H1 (cell line): ENCODE results near the gene TOM1L2. TPM values are rescaled to one million over a fixed set of nuclear protein-coding genes. Genes with fewer than 3 reads are reported as not detected.
A peak's percentile ranks its signal among the peaks of the same experiment; 100 is the strongest.

Experiments
- CTCF ChIA-PET: fragments of 300-600 bp; sonication (Branson Sonifier 250); formaldehyde crosslinking; loops from one replicate; lab custom pipeline; 2021; ENCODE audit not compliant: partially characterized antibody; lab: Charles Lee
- POLR2A ChIA-PET: fragments of 300-600 bp; sonication (Branson Sonifier 250); formaldehyde crosslinking; loops from one replicate; lab custom pipeline; 2021; ENCODE audit warnings: inconsistent platforms; ENCODE audit not compliant: partially characterized antibody; lab: Charles Lee
- DNase-seq, 2 experiments: peaks; one replicate each; pipeline versions ENCODE4 v3.0.0 to v3.0.0-alpha.2; 2010 to 2022; ENCODE audit warnings: low spot score in 2 of 2, low read depth in 1 of 2, mixed read lengths in 1 of 2
- FAIRE-seq: peaks from 2 replicates; lab custom pipeline; 2011; peaks lifted over from hg19 to GRCh38; lab: Jason Lieb, UNC
- H2AFZ ChIP-seq: 2 replicates; pipeline ENCODE4 v1.8.1; 2012; ENCODE audit warnings: low read length, inconsistent platforms
- H2AK5ac ChIP-seq: 2 replicates; pipeline ENCODE4 v1.6.1; 2013; ENCODE audit warnings: low read depth, low read length
- H2BK120ac ChIP-seq: replicated peaks from 2 replicates; pipeline ENCODE3; 2013; ENCODE audit warnings: low read depth, low read length, inconsistent platforms
- H2BK12ac ChIP-seq: 2 replicates; pipeline ENCODE4 v1.6.1; 2013; ENCODE audit warnings: low read depth, low read length
- H2BK15ac ChIP-seq: 2 replicates; pipeline ENCODE4 v1.6.1; 2013; ENCODE audit warnings: low read length
- H2BK20ac ChIP-seq: 2 replicates; pipeline ENCODE4 v1.6.1; 2013; ENCODE audit warnings: low read length
- H2BK5ac ChIP-seq: 2 replicates; pipeline ENCODE4 v1.6.1; 2013; ENCODE audit warnings: low read depth, low read length
- H3K14ac ChIP-seq: 2 replicates; pipeline ENCODE4 v1.6.1; 2013; ENCODE audit warnings: inconsistent platforms; ENCODE audit not compliant: insufficient read length
- H3K18ac ChIP-seq: 2 replicates; pipeline ENCODE4 v1.6.1; 2013; ENCODE audit warnings: low read length; ENCODE audit errors: extremely low read depth
- H3K23ac ChIP-seq: 2 replicates; pipeline ENCODE4 v1.6.1; 2013; ENCODE audit warnings: inconsistent platforms; ENCODE audit not compliant: insufficient read length
- H3K23me2 ChIP-seq: 2 replicates; pipeline ENCODE4 v1.6.1; 2013; ENCODE audit warnings: low read depth, low read length
- H3K27ac ChIP-seq: 2 replicates; pipeline ENCODE4 v1.6.1; 2011; ENCODE audit warnings: low read depth, low read length, inconsistent platforms
- H3K27me3 ChIP-seq, 4 experiments: replicated peaks in 1 of 4; 1 replicate in 1 of 4; 2 replicates in 3 of 4; pipeline versions ENCODE4 v1.6.1 to v1.8.1; 2011 to 2013; ENCODE audit warnings: low read length in 3 of 4, mild to moderate bottlenecking in 3 of 4, inconsistent platforms in 2 of 4, mixed read lengths in 2 of 4, moderate library complexity in 1 of 4; ENCODE audit not compliant: control insufficient read depth in 3 of 4, insufficient read depth in 3 of 4; ENCODE audit errors: extremely low read depth in 1 of 4
- H3K36me3 ChIP-seq, 4 experiments: 2 replicates each; pipeline versions ENCODE4 v1.6.1 to v1.8.1; 2011 to 2013; ENCODE audit warnings: mild to moderate bottlenecking in 4 of 4, low read length in 3 of 4, moderate library complexity in 2 of 4, control low read depth in 1 of 4, inconsistent platforms in 1 of 4; ENCODE audit not compliant: insufficient read depth in 4 of 4, control insufficient read depth in 2 of 4
- H3K4ac ChIP-seq: replicated peaks from 2 replicates; pipeline ENCODE3; 2013; ENCODE audit warnings: low read length, low read depth, mixed read lengths, inconsistent platforms; ENCODE audit not compliant: insufficient read length
- H3K4me1 ChIP-seq, 4 experiments: replicated peaks in 1 of 4; 1 replicate in 1 of 4; 2 replicates in 3 of 4; pipeline versions ENCODE4 v1.6.1 to v1.8.1; 2011 to 2013; ENCODE audit warnings: low read length in 3 of 4, inconsistent platforms in 2 of 4, mixed read lengths in 1 of 4; ENCODE audit not compliant: insufficient read depth in 4 of 4, control insufficient read depth in 3 of 4
- H3K4me2 ChIP-seq, 2 experiments: 2 replicates each; pipeline versions ENCODE4 v1.6.1 to v1.8.1; 2011 to 2013; ENCODE audit warnings: low read depth in 2 of 2, low read length in 2 of 2, control low read depth in 1 of 2, inconsistent platforms in 1 of 2, mild to moderate bottlenecking in 1 of 2; ENCODE audit not compliant: insufficient read depth in 1 of 2
- H3K4me3 ChIP-seq, 4 experiments: fragments of 200-600, 300-600 bp in 1 of 4; sonication (generic), shearing (Covaris generic), sonication (Bioruptor Twin) in 1 of 4; 2 replicates each; pipeline versions ENCODE4 v1.5.1 to v1.8.1; 2011 to 2016; ENCODE audit warnings: low read length in 4 of 4, low read depth in 3 of 4, control low read depth in 2 of 4, inconsistent platforms in 2 of 4, mild to moderate bottlenecking in 2 of 4, mixed read lengths in 1 of 4, moderate library complexity in 1 of 4; ENCODE audit not compliant: insufficient read depth in 2 of 4; ENCODE audit errors: extremely low read depth in 1 of 4
- H3K56ac ChIP-seq: replicated peaks from 2 replicates; pipeline ENCODE3; 2013; ENCODE audit warnings: low read depth, mild to moderate bottlenecking, mixed read lengths, low read length, inconsistent platforms; ENCODE audit not compliant: insufficient read length
- H3K79me1 ChIP-seq: 2 replicates; pipeline ENCODE4 v1.6.1; 2013; ENCODE audit warnings: low read depth, low read length, control low read depth
- H3K79me2 ChIP-seq, 2 experiments: 2 replicates each; pipeline versions ENCODE4 v1.6.1 to v1.8.1; 2012 to 2013; ENCODE audit warnings: low read length in 2 of 2, mild to moderate bottlenecking in 2 of 2, inconsistent platforms in 1 of 2; ENCODE audit not compliant: insufficient read depth in 2 of 2, control insufficient read depth in 1 of 2
- H3K9ac ChIP-seq, 4 experiments: replicated peaks in 1 of 4; 1 replicate in 1 of 4; 2 replicates in 3 of 4; pipeline versions ENCODE4 v1.6.1 to v1.8.1; 2011 to 2013; ENCODE audit warnings: low read depth in 3 of 4, low read length in 3 of 4, control low read depth in 2 of 4, mild to moderate bottlenecking in 2 of 4, moderate library complexity in 2 of 4, inconsistent platforms in 1 of 4; ENCODE audit errors: extremely low read depth in 1 of 4
- H3K9me3 ChIP-seq, 2 experiments: 2 replicates each; pipeline versions ENCODE4 v1.6.1 to v1.8.1; 2012 to 2013; ENCODE audit warnings: mild to moderate bottlenecking in 2 of 2, moderate library complexity in 2 of 2, control low read depth in 1 of 2, inconsistent platforms in 1 of 2, low read depth in 1 of 2, low read length in 1 of 2, mixed read lengths in 1 of 2; ENCODE audit not compliant: insufficient read depth in 2 of 2
- H4K20me1 ChIP-seq, 2 experiments: replicated peaks in 1 of 2; 2 replicates each; pipeline versions ENCODE3 to v1.8.1; 2011 to 2013; ENCODE audit warnings: inconsistent platforms in 2 of 2, low read length in 2 of 2, mild to moderate bottlenecking in 1 of 2; ENCODE audit not compliant: insufficient read depth in 2 of 2, control insufficient read depth in 1 of 2
- H4K5ac ChIP-seq: 2 replicates; pipeline ENCODE4 v1.6.1; 2013; ENCODE audit warnings: low read length, low read depth, mixed read lengths, inconsistent platforms; ENCODE audit not compliant: insufficient read length
- H4K8ac ChIP-seq: 2 replicates; pipeline ENCODE4 v1.8.0; 2013; ENCODE audit warnings: mild to moderate bottlenecking, moderate library complexity, low read length, inconsistent platforms; ENCODE audit not compliant: insufficient read depth; ENCODE audit errors: extremely low read depth
- H4K91ac ChIP-seq: replicated peaks from 2 replicates; pipeline ENCODE3; 2013; ENCODE audit warnings: low read length, mixed read lengths, inconsistent platforms; ENCODE audit not compliant: insufficient read length
- ASH2L ChIP-seq: fragments of 200-600, 300-600 bp; sonication (generic); IDR thresholded peaks from one replicate; pipeline ENCODE4 v1.7.1; 2017; ENCODE audit warnings: low read length
- EZH2 ChIP-seq: fragments of 200-600 bp; sonication (generic); IDR thresholded peaks from 2 replicates; pipeline ENCODE4 v1.7.1; 2012; ENCODE audit warnings: low read depth, mild to moderate bottlenecking, moderate library complexity, low read length, inconsistent platforms; ENCODE audit not compliant: severe bottlenecking
- JUN ChIP-seq: IDR thresholded peaks from 2 replicates; pipeline ENCODE4 v1.6.1; 2011; ENCODE audit warnings: low read depth, mild to moderate bottlenecking, improper control_type of control experiment, low read length
- SIN3A ChIP-seq, 2 experiments: IDR thresholded peaks in 1 of 2; conservative IDR thresholded peaks in 1 of 2; 2 replicates each; pipeline ENCODE4 v1.6.1; 2011 to 2012; ENCODE audit warnings: low read length in 2 of 2, improper control_type of control experiment in 1 of 2, low read depth in 1 of 2, mild to moderate bottlenecking in 1 of 2
- WGBS, 2 experiments: shearing (Covaris generic) in 1 of 2; methylation state at CpG; one replicate each; pipeline versions ENCODE4 v1.1.6 to v1.1.7; 2013 to 2015; ENCODE audit warnings: low lambda C conversion rate in 2 of 2, mixed read lengths in 2 of 2, inconsistent platforms in 1 of 2, low coverage in 1 of 2, missing lambda C conversion rate in 1 of 2; ENCODE audit not compliant: insufficient replicate concordance in 2 of 2, insufficient coverage in 1 of 2, insufficient read length in 1 of 2; ENCODE audit errors: extremely low coverage in 1 of 2, missing lambda C conversion rate in 1 of 2; 5-methylcytosine and 5-hydroxymethylcytosine counted together
- polyA plus RNA-seq, 7 experiments: library from polyadenylated mRNA; depleted of rRNA in 3 of 7; stranded (reverse) in 5 of 7; unstranded in 2 of 7; fragments of >200 nt in 5 of 7; fragments of 200-250 nt in 2 of 7; gene quantifications; 1 replicate in 5 of 7; 2 replicates in 1 of 7; 4 replicates in 1 of 7; pipeline versions ENCODE4 v1.2.1 to v1.2.3, GENCODE V29; 2011 to 2013; ENCODE audit warnings: missing spikeins in 2 of 7, mixed read lengths in 2 of 7
- total RNA-seq: library from RNA; stranded (reverse); fragmentation: NEBNext Ultra II Directional; extraction: Animal tissue kit (Norgen Biotek cat#: 25700); gene quantifications from 2 replicates; pipeline ENCODE4 v1.2.1, GENCODE V29; 2021

Gene TOM1L2
- total and polyA plus RNA-seq, 2 of the 8 experiments (the other 6 are each of a cell fraction or from before 2014, with no cell fraction given), result 2.0 to 3.4 TPM

DNA sequence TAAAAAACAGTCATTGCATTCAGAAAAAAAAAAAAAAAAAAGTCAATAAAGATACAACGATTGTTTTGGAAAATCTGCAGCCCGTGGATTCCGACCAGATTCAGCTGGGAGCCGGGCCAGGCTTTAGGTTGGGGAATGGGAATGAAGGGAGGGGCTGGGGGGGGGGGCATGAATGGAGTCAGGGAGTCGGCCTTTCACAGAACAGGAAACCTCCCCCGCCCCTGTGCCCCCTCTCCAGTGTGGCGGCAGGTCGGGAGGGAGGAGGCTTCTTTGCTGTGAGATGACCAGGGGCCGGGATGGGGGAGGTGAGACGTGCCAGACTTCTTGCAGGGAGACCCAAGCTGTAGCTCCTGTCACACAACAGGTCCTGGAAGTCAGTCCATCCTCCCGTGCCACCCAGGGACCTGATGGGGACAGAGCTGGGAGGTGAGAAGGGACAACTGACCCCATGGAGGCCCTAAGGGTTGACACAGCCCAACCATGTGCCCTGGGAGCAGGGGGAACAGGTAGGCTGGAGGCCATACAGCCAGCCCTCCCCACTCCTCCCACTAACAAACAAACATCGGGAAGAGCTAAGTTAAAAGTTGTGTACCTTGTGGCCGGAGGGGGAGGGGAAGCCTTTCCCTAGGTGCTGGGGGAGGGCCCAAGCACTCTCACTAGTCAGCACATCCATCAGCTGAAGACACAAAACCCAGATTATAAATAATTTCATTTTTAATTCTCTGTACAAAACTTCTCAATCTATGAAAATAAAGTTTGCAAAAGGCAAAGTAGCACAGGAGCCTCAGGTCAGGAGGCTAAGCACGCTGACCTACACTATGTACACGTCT, 160.6 kb downstream of the TOM1L2 start:
- Histone ChIP-seq H4K8ac (no peak overlapping the region), H3K23ac (no peak overlapping the region), H3K23me2 (peaks cover 10% of the 10 kb centered on the region; the same call in 1 of the 2 replicates), H2BK20ac (no peak overlapping the region), H3K18ac (peak overlapping the region; percentile 83), H4K91ac (no peak overlapping the region), H3K56ac (no peak overlapping the region), H3K9ac (no peak overlapping the region), H4K5ac (no peak overlapping the region), H3K4ac (no peak overlapping the region), H3K27ac (no peak overlapping the region; the same call in 1 of the 2 replicates), H3K36me3 (peaks cover 15 to 30% (median 22%) of the 10 kb centered on the region in 4 experiments; a peak in 7 of 8 replicates), H3K4me3 (peak overlapping the region in 2 of 4 experiments; percentile 14 to 24; a peak in 3 of 8 replicates), H2AFZ (no peak overlapping the region), H2BK12ac (peak overlapping the region; percentile 92; the same call in 1 of the 2 replicates), H3K14ac (no peak overlapping the region), H3K79me1 (no peaks in the 10 kb centered on the region), H4K20me1 (peaks cover 6 to 17% of the 10 kb centered on the region in 2 experiments), H3K79me2 (no peaks in the 10 kb centered on the region), H3K4me1 (peaks cover 0 to 20% (median 12%) of the 10 kb centered on the region in 4 experiments; a peak in 6 of 7 replicates), H3K4me2 (peak overlapping the region; percentile 58 to 69), H2BK15ac (no peak overlapping the region), H2BK120ac (peak overlapping the region; percentile 4), H3K27me3 (peaks cover 6 to 23% (median 17%) of the 10 kb centered on the region in 4 experiments), H2BK5ac (peak overlapping the region; percentile 75; the same call in 1 of the 2 replicates), H2AK5ac (0 out of 2 replicates have a peak overlapping the region, but pooled peaks have one; percentile 65), H3K9me3 (no peaks in the 10 kb centered on the region)
- no peak for FAIRE-seq
- TF ChIP-seq SIN3A (conservative IDR thresholded peaks at IDR 0.05 in 1 of 2, IDR thresholded peaks at IDR 0.05 in 1 of 2; ENCODE audit: low read depth in 1 of 2, low read length in 2 of 2), result 0 out of 4 replicates have a peak, but pooled peaks of 1 of the 2 experiments have one; percentile 16
- peak; percentile 7 for TF ChIP-seq EZH2
- peak; percentile 4 for TF ChIP-seq ASH2L
- no peak for TF ChIP-seq JUN
- CTCF ChIA-PET, result interaction anchor here (0.7 to 18.1 kb wide), 42 partner anchors 8 to 1113 kb away, joined by 3 to 375 read pairs (median 6); partner anchors contain the start of genes ATPAF2, GID4 and SREBF1
- DNase-seq, result no peak
- 72% methylated on average over 10 of the region's 15 CpGs; no CpG with 5 or more reads in 1 of the 2 experiments for WGBS, 2 experiments
- POLR2A ChIA-PET, result interaction anchor here (0.6 to 24.7 kb wide), 9 partner anchors 11 to 44 kb away, joined by 3 to 532 read pairs (median 3); partner anchors contain the start of gene SREBF1
